SK-N-SH (cell line): ENCODE data around the gene TSC22D1. TPM values are rescaled to one million over a fixed set of nuclear protein-coding genes. Genes with fewer than 3 reads are reported as not detected.

ENCODE experiments used
- CTCF ChIA-PET: fragments of 300-600, 350-600 bp; formaldehyde crosslinking; extraction: SDS; loops from one replicate; lab custom pipeline; 2021; lab: Yijun Ruan, JAX
- POLR2A ChIA-PET: fragments of 350-600 bp; sonication (Branson Sonifier 250); formaldehyde crosslinking; extraction: SDS; loops from one replicate; lab custom pipeline; 2020; ENCODE audit warnings: antibody characterized with exemption, inconsistent platforms; lab: Yijun Ruan, JAX
- DNase-seq: peaks from one replicate; pipeline ENCODE4 v3.0.0; 2012
- H2AFZ ChIP-seq: fragments of 200-600 bp; sonication (generic); 2 replicates; pipeline ENCODE4 v1.8.1; 2016; ENCODE audit warnings: antibody characterized with exemption, mild to moderate bottlenecking, low read depth
- H3F3A ChIP-seq: fragments of 200-600 bp; sonication (generic); replicated peaks from 2 replicates; pipeline ENCODE3; 2016; ENCODE audit warnings: antibody characterized with exemption, mild to moderate bottlenecking; ENCODE audit not compliant: insufficient read depth
- H3K27ac ChIP-seq, 2 experiments: fragments of 200-500 bp in 1 of 2; fragments of 200-600 bp in 1 of 2; sonication (Bioruptor generic) in 1 of 2; sonication (generic), shearing (Covaris generic) in 1 of 2; 2 replicates each; pipeline versions ENCODE4 v1.5.1 to v1.6.1; 2014 to 2016; ENCODE audit warnings: low read depth in 2 of 2, inconsistent platforms in 1 of 2, low read length in 1 of 2, mild to moderate bottlenecking in 1 of 2, mixed read lengths in 1 of 2
- H3K27me3 ChIP-seq: fragments of 200-600 bp; sonication (generic), shearing (Covaris generic); 2 replicates; pipeline ENCODE4 v1.6.1; 2016; ENCODE audit warnings: mixed run types; ENCODE audit not compliant: insufficient read depth
- H3K36me3 ChIP-seq, 2 experiments: fragments of 200-500 bp in 1 of 2; fragments of 200-600 bp in 1 of 2; sonication (Bioruptor generic) in 1 of 2; sonication (generic) in 1 of 2; replicated peaks in 1 of 2; 2 replicates each; pipeline versions ENCODE3 to v1.5.1; 2014 to 2016; ENCODE audit warnings: low read length in 1 of 2, mild to moderate bottlenecking in 1 of 2; ENCODE audit not compliant: insufficient read depth in 2 of 2, control insufficient read depth in 1 of 2
- H3K4me1 ChIP-seq, 2 experiments: fragments of 200-500 bp in 1 of 2; fragments of 200-600 bp in 1 of 2; sonication (Bioruptor generic) in 1 of 2; sonication (generic), shearing (Covaris generic) in 1 of 2; 2 replicates each; pipeline versions ENCODE4 v1.5.1 to v1.6.1; 2014 to 2016; ENCODE audit warnings: low read depth in 1 of 2, low read length in 1 of 2, mixed run types in 1 of 2; ENCODE audit not compliant: insufficient read depth in 2 of 2, control insufficient read depth in 1 of 2
- H3K4me2 ChIP-seq: fragments of 200-600 bp; sonication (generic), shearing (Covaris generic); 2 replicates; pipeline ENCODE4 v1.6.1; 2017; ENCODE audit warnings: mixed run types
- H3K4me3 ChIP-seq, 2 experiments: fragments of 200-500 bp in 1 of 2; fragments of 200-600 bp in 1 of 2; sonication (Bioruptor generic) in 1 of 2; sonication (generic), shearing (Covaris generic) in 1 of 2; 2 replicates each; pipeline versions ENCODE4 v1.5.1 to v1.8.1; 2014 to 2016; ENCODE audit warnings: low read depth in 2 of 2, inconsistent platforms in 1 of 2, low read length in 1 of 2, mild to moderate bottlenecking in 1 of 2, mixed read lengths in 1 of 2, moderate library complexity in 1 of 2
- H3K79me2 ChIP-seq: fragments of 200-600 bp; sonication (generic); 2 replicates; pipeline ENCODE4 v1.8.1; 2017; ENCODE audit warnings: mild to moderate bottlenecking; ENCODE audit not compliant: insufficient read depth
- H3K9ac ChIP-seq: fragments of 200-600 bp; sonication (generic); 2 replicates; pipeline ENCODE4 v1.6.1; 2017; ENCODE audit warnings: mixed run types
- H3K9me2 ChIP-seq: fragments of 200-600 bp; sonication (generic); 2 replicates; pipeline ENCODE4 v1.6.1; 2017; ENCODE audit warnings: mixed run types
- H3K9me3 ChIP-seq: fragments of 200-600 bp; sonication (generic); 2 replicates; pipeline ENCODE4 v1.6.1; 2017; ENCODE audit warnings: mixed run types, mild to moderate bottlenecking, moderate library complexity
- H4K20me1 ChIP-seq: fragments of 200-600 bp; sonication (generic); 2 replicates; pipeline ENCODE4 v1.6.1; 2017; ENCODE audit warnings: mild to moderate bottlenecking, mixed run types; ENCODE audit not compliant: insufficient read depth
- CHD2 ChIP-seq: fragments of 150-350 bp; IDR thresholded peaks from 2 replicates; pipeline ENCODE4 v1.6.1; 2018; ENCODE audit warnings: low read length; ENCODE audit not compliant: partially characterized antibody
- ELF1 ChIP-seq: IDR thresholded peaks from 2 replicates; pipeline ENCODE4 v1.4.0; 2012
- EZH2phosphoT487 ChIP-seq: fragments of 200-600 bp; sonication (generic); IDR thresholded peaks from 2 replicates; pipeline ENCODE4 v1.6.1; 2017; ENCODE audit warnings: low read depth, mixed run types, mild to moderate bottlenecking, antibody characterized with exemption, moderate library complexity, borderline replicate concordance
- FOSL2 ChIP-seq: IDR thresholded peaks from 2 replicates; pipeline ENCODE4 v1.4.0; 2012; ENCODE audit warnings: low read depth, mild to moderate bottlenecking, moderate library complexity, borderline replicate concordance
- GABPA ChIP-seq: IDR thresholded peaks from 2 replicates; pipeline ENCODE4 v1.4.0; 2012; ENCODE audit warnings: low read depth, mild to moderate bottlenecking
- GATA2 ChIP-seq: sonication (generic); formaldehyde crosslinking; IDR thresholded peaks from 2 replicates; pipeline ENCODE4 v1.5.0; 2020; ENCODE audit warnings: mild to moderate bottlenecking, missing genetic modification reagents
- IRF3 ChIP-seq: fragments of 150-350 bp; IDR thresholded peaks from 2 replicates; pipeline ENCODE4 v1.6.1; 2016; ENCODE audit warnings: mild to moderate bottlenecking, low read depth, low read length
- MAX ChIP-seq: IDR thresholded peaks from 2 replicates; pipeline ENCODE4 v1.4.0; 2012; ENCODE audit warnings: low read depth
- MXI1 ChIP-seq: IDR thresholded peaks from 2 replicates; pipeline ENCODE4 v1.6.1; 2012; ENCODE audit warnings: mild to moderate bottlenecking, low read depth, low read length, improper control_type of control experiment
- NRF1 ChIP-seq: IDR thresholded peaks from 2 replicates; pipeline ENCODE4 v1.6.1; 2012; ENCODE audit warnings: low read depth, mild to moderate bottlenecking, low read length
- PBX3 ChIP-seq: IDR thresholded peaks from 2 replicates; pipeline ENCODE4; 2012
- RCOR1 ChIP-seq: fragments of 150-350 bp; IDR thresholded peaks from 2 replicates; pipeline ENCODE4 v1.6.1; 2017; ENCODE audit warnings: antibody characterized with exemption, low read length
- RFX5 ChIP-seq: IDR thresholded peaks from 2 replicates; pipeline ENCODE4 v1.6.1; 2012; ENCODE audit warnings: mild to moderate bottlenecking, improper control_type of control experiment, low read length
- RXRA ChIP-seq: IDR thresholded peaks from 2 replicates; pipeline ENCODE4 v1.4.0; 2012; ENCODE audit warnings: low read depth, mild to moderate bottlenecking, borderline replicate concordance
- SIN3A ChIP-seq: IDR thresholded peaks from 2 replicates; pipeline ENCODE4 v1.6.1; 2012; ENCODE audit warnings: low read depth, mild to moderate bottlenecking, low read length, moderate library complexity, borderline replicate concordance
- TCF12 ChIP-seq: IDR thresholded peaks from 2 replicates; pipeline ENCODE4 v1.4.0; 2012
- YY1 ChIP-seq: IDR thresholded peaks from 2 replicates; pipeline ENCODE4 v1.4.0; 2012; ENCODE audit warnings: low read depth, mild to moderate bottlenecking
- ZBTB33 ChIP-seq: IDR thresholded peaks from 2 replicates; pipeline ENCODE4 v1.4.0; 2012; ENCODE audit warnings: low read depth, borderline replicate concordance
- WGBS: methylation state at CpG from one replicate; pipeline ENCODE4 v1.1.6; 2017; ENCODE audit warnings: low lambda C conversion rate; 5-methylcytosine and 5-hydroxymethylcytosine counted together
- polyA plus RNA-seq, 3 experiments: library from polyadenylated mRNA; depleted of rRNA; stranded (reverse); fragments of >200 nt; gene quantifications; 2 replicates each; pipeline ENCODE4 v1.2.3, GENCODE V29; 2012

The TSC22D1 gene
- polyA plus RNA-seq, 1 of the 3 experiments (the other 2 are of a cell fraction) = 137 TPM

GRCh38 chr13:44555207-44555606, 20.9 kb downstream of the TSC22D1 start:
- TF ChIP-seq TCF12 (no peak), NRF1 (no peak), RXRA (no peak), RCOR1 (no peak), EZH2phosphoT487 (no peak), MXI1 (no peak), ELF1 (no peak), YY1 (no peak), PBX3 (no peak), CHD2 (no peak), SIN3A (no peak), GATA2 (no peak), MAX (no peak), IRF3 (no peak), GABPA (no peak), ZBTB33 (no peak), RFX5 (no peak), FOSL2 (no peak)
- Histone ChIP-seq H3K9ac (no peak overlapping the region), H2AFZ (no peak overlapping the region), H3K4me1 (no peaks in the 10 kb centered on the region), H3K9me2 (no peaks in the 10 kb centered on the region), H3K36me3 (peaks cover 0 to 58% of the 10 kb centered on the region in 2 experiments), H3K4me3 (no peak overlapping the region), H3K27ac (no peak overlapping the region), H4K20me1 (peaks cover 44% of the 10 kb centered on the region), H3K9me3 (no peaks in the 10 kb centered on the region), H3F3A (peaks cover 4% of the 10 kb centered on the region), H3K79me2 (peaks cover 100% of the 10 kb centered on the region), H3K4me2 (no peak overlapping the region), H3K27me3 (no peaks in the 10 kb centered on the region)
- POLR2A ChIA-PET = interaction anchor here (0.7 kb wide), 1 partner anchor 67 kb away, joined by 4 read pairs; no protein-coding TSS in a partner anchor
- 97% methylated on average over 12 of the region's 12 CpGs for WGBS
- CTCF ChIA-PET = no interaction called here
- DNase-seq = no peak
